Panc1 (cell line): ENCODE data around the gene RBM23.

ENCODE experiments used
- POLR2AphosphoS5 ChIP-seq: IDR thresholded peaks from 2 replicates; pipeline ENCODE4 v1.6.1; 2012; ENCODE audit warnings: mild to moderate bottlenecking, low read depth, low read length, moderate library complexity
- TF ChIP-seq, protein P1 (sequence below): fragments of 450-650 bp; IDR thresholded peaks from 2 replicates; pipeline ENCODE4 v1.5.1; 2017; ENCODE audit warnings: mild to moderate bottlenecking

DNA sequence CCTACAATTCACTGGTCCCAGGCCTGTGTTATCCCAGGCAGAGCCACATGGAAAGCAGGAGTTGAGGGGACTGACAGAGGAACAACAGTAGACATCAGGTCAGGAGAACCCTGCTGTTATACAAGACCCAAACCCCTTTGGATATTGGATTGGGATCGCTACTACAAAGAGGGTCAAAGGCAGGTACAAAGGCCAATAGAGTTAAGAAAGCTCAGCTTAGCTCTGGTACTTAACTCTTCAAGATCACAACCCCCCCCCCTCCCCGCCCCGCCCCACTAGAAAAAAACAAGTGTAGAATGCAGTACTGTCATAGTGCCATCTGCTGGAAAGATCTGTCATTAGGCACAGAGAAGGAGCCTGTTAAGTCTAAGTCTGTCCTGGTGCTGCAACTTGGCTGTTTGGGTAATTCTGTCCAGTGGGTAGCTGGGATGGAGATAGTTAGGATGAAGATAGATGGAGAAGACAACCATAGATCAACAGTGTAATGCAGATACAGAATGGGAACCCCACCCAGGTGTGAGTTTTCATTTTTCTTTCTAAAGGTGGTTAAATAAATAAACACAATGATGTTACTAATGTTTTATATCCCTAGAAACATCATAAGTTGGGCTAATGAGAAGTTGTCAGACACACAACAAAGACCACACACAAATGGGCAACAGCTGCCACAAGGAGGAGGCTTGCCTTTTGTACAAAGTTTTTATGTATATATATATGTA lies 18.7 kb downstream of the RBM23 start:
- no peak for TF ChIP-seq POLR2AphosphoS5
- TF ChIP-seq, protein P1, sequence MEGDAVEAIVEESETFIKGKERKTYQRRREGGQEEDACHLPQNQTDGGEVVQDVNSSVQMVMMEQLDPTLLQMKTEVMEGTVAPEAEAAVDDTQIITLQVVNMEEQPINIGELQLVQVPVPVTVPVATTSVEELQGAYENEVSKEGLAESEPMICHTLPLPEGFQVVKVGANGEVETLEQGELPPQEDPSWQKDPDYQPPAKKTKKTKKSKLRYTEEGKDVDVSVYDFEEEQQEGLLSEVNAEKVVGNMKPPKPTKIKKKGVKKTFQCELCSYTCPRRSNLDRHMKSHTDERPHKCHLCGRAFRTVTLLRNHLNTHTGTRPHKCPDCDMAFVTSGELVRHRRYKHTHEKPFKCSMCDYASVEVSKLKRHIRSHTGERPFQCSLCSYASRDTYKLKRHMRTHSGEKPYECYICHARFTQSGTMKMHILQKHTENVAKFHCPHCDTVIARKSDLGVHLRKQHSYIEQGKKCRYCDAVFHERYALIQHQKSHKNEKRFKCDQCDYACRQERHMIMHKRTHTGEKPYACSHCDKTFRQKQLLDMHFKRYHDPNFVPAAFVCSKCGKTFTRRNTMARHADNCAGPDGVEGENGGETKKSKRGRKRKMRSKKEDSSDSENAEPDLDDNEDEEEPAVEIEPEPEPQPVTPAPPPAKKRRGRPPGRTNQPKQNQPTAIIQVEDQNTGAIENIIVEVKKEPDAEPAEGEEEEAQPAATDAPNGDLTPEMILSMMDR, result peak; percentile 77
